Chondrocyte (in vitro differentiated cells): ENCODE data around the gene CCDC47. TPM values are rescaled to one million over a fixed set of nuclear protein-coding genes. Genes with fewer than 3 reads are reported as not detected.

Experiments
- DNase-seq: peaks from one replicate; pipeline ENCODE4 v3.0.0; 2021; ENCODE audit warnings: mixed read lengths, low spot score
- H3K27ac Mint-ChIP-seq: one replicate; pipeline ENCODE4 v1.8.0; 2021; ENCODE audit warnings: mild to moderate bottlenecking, moderate library complexity, mixed read lengths; ENCODE audit not compliant: unreplicated experiment
- H3K27me3 Mint-ChIP-seq: 2 replicates; pipeline ENCODE4 v1.8.0; 2021; ENCODE audit warnings: low read depth, mixed read lengths
- H3K36me3 Mint-ChIP-seq: 2 replicates; pipeline ENCODE4 v1.8.0; 2021; ENCODE audit warnings: low read depth, mixed read lengths
- H3K4me1 Mint-ChIP-seq: 2 replicates; pipeline ENCODE4 v1.8.0; 2021; ENCODE audit warnings: low read depth, mild to moderate bottlenecking, mixed read lengths
- H3K4me3 Mint-ChIP-seq: one replicate; pipeline ENCODE4 v1.8.0; 2021; ENCODE audit warnings: mild to moderate bottlenecking, moderate library complexity, mixed read lengths; ENCODE audit not compliant: unreplicated experiment
- H3K9me3 Mint-ChIP-seq: 2 replicates; pipeline ENCODE4 v1.8.0; 2021; ENCODE audit warnings: low read depth, mixed read lengths
- CTCF ChIP-seq: fragments of 200-600 bp; sonication (generic); IDR thresholded peaks from 2 replicates; pipeline ENCODE4 v1.5.0; 2021; ENCODE audit warnings: antibody characterized with exemption, mild to moderate bottlenecking, moderate library complexity
- total RNA-seq: library from RNA; stranded (reverse); gene quantifications from 3 replicates; pipeline ENCODE4 v1.2.1, GENCODE V29; 2021

The CCDC47 gene
- total RNA-seq, 1 donor from 2014 or later, result 65.1 TPM

GRCh38 chr17:63762161-63763078, 11.0 kb downstream of the CCDC47 start:
- no peak overlapping the region for H3K27ac Mint-ChIP-seq

GRCh38 chr17:63760771-63761539, 12.4 kb downstream of the CCDC47 start:
- Mint-ChIP-seq H3K27me3 (no peaks in the 10 kb centered on the region), H3K27ac (no peak overlapping the region), H3K4me1 (peaks cover 3% of the 10 kb centered on the region), H3K36me3 (peaks cover 29% of the 10 kb centered on the region), H3K9me3 (no peaks in the 10 kb centered on the region), H3K4me3 (no peak overlapping the region)
- no peak for TF ChIP-seq CTCF
- no peak for DNase-seq

More at GRCh38 chr17:63762161-63763078, 11.0 kb downstream of the CCDC47 start:
- H3K4me1 Mint-ChIP-seq, result peaks cover 7% of the 10 kb centered on the region
- DNase-seq, result no peak
- no peaks in the 10 kb centered on the region for H3K9me3 Mint-ChIP-seq
- H3K36me3 Mint-ChIP-seq, result peaks cover 25% of the 10 kb centered on the region
- no peak overlapping the region for H3K4me3 Mint-ChIP-seq
- no peak for TF ChIP-seq CTCF
- H3K27me3 Mint-ChIP-seq, result no peaks in the 10 kb centered on the region

- Mint-ChIP-seq H3K4me1 (peaks cover 3% of the 10 kb centered on the region), H3K4me3 (no peak overlapping the region), H3K27ac (no peak overlapping the region), H3K27me3 (no peaks in the 10 kb centered on the region), H3K9me3 (no peaks in the 10 kb centered on the region), H3K36me3 (peaks cover 29% of the 10 kb centered on the region)
- no peak for TF ChIP-seq CTCF
- no peak for DNase-seq
Observed at GRCh38 chr17:63758428-63758827, 15.0 kb downstream of the CCDC47 start.

GRCh38 chr17:63754046-63754445, 19.4 kb downstream of the CCDC47 start:
- H3K36me3 Mint-ChIP-seq, result peaks cover 22% of the 10 kb centered on the region
- TF ChIP-seq CTCF, result no peak
- H3K27me3 Mint-ChIP-seq, result no peaks in the 10 kb centered on the region
- no peak overlapping the region for H3K27ac Mint-ChIP-seq
- no peak overlapping the region for H3K4me3 Mint-ChIP-seq
- H3K9me3 Mint-ChIP-seq, result no peaks in the 10 kb centered on the region
- DNase-seq, result no peak
- no peaks in the 10 kb centered on the region for H3K4me1 Mint-ChIP-seq

- H3K36me3 Mint-ChIP-seq, result peaks cover 20% of the 10 kb centered on the region
- no peaks in the 10 kb centered on the region for H3K27me3 Mint-ChIP-seq
Observed at GRCh38 chr17:63753215-63753614, 20.2 kb downstream of the CCDC47 start.

More at GRCh38 chr17:63753215-63753614, 20.2 kb downstream of the CCDC47 start:
- H3K4me3 Mint-ChIP-seq, result no peak overlapping the region
- DNase-seq, result no peak
- TF ChIP-seq CTCF, result no peak
- H3K27ac Mint-ChIP-seq, result no peak overlapping the region
- no peaks in the 10 kb centered on the region for H3K9me3 Mint-ChIP-seq
- no peaks in the 10 kb centered on the region for H3K4me1 Mint-ChIP-seq
